HCT116 (cell line): Measurements from ENCODE around the gene CTNND2. TPM values are rescaled to one million over a fixed set of nuclear protein-coding genes. Genes with fewer than 3 reads are reported as not detected.

Experiments
- ATAC-seq: fragments of 200-7000 bp; cut with Tn5 transposase; 2 replicates; pipeline ENCODE4 v1.9.1; 2020; ENCODE audit warnings: mild to moderate bottlenecking, moderate library complexity
- BruUV-seq: library from RNA; stranded (reverse); fragments of 400-500 nt; replicated peaks from 2 replicates; lab custom pipeline; 2021; lab: Mats Ljungman, UMichigan
- CTCF ChIA-PET: fragments of 300-600 bp; sonication (Branson Sonifier 250); formaldehyde crosslinking; loops from one replicate; lab custom pipeline; 2021; ENCODE audit warnings: antibody characterized with exemption; lab: Charles Lee
- POLR2A ChIA-PET: fragments of 300-600, 350-600 bp; sonication (Branson Sonifier 250); formaldehyde crosslinking; loops from one replicate; lab custom pipeline; 2021; ENCODE audit warnings: antibody characterized with exemption; lab: Charles Lee
- RAD21 ChIA-PET, 2 experiments: fragments of 300-600 bp; sonication (Branson Sonifier 250); formaldehyde crosslinking; loops; one replicate each; lab custom pipeline; 2023; ENCODE audit warnings: low total read pairs in 2 of 2; ENCODE audit not compliant: uncharacterized antibody in 2 of 2, unreplicated experiment in 2 of 2, low non-redundant PET in 1 of 2; lab: Charles Lee
- DNase-seq: peaks from one replicate; pipeline ENCODE4 v3.0.0-alpha.2; 2010; ENCODE audit warnings: low read depth, low spot score
- H2AFZ ChIP-seq: fragments of 200-600 bp; shearing (Covaris generic), sonication (generic); 2 replicates; pipeline ENCODE4 v1.6.1; 2017; ENCODE audit warnings: low read depth, mixed run types, mixed read lengths, antibody characterized with exemption, low read length; ENCODE audit not compliant: poor library complexity, severe bottlenecking
- H3K27ac ChIP-seq: 2 replicates; pipeline ENCODE4 v1.5.1; 2012; ENCODE audit warnings: low read depth, low read length
- H3K27me3 ChIP-seq: fragments of 200-600 bp; sonication (generic); 2 replicates; pipeline ENCODE4 v1.6.1; 2016; ENCODE audit warnings: mixed run types, low read length, mixed read lengths; ENCODE audit not compliant: insufficient read depth
- H3K36me3 ChIP-seq, 2 experiments: fragments of 200-500 bp in 1 of 2; fragments of 200-600 bp in 1 of 2; sonication (Bioruptor generic) in 1 of 2; sonication (generic) in 1 of 2; 2 replicates each; pipeline versions ENCODE4 v1.5.1 to v1.6.1; 2014 to 2016; ENCODE audit warnings: low read length in 2 of 2, inconsistent platforms in 1 of 2, mixed read lengths in 1 of 2, mixed run types in 1 of 2; ENCODE audit not compliant: insufficient read depth in 2 of 2, control insufficient read depth in 1 of 2
- H3K4me1 ChIP-seq, 2 experiments: fragments of 200-600 bp in 1 of 2; sonication (generic) in 1 of 2; 2 replicates each; pipeline versions ENCODE4 v1.5.1 to v1.6.1; 2012 to 2017; ENCODE audit warnings: low read length in 2 of 2, inconsistent platforms in 1 of 2, mild to moderate bottlenecking in 1 of 2, mixed read lengths in 1 of 2, mixed run types in 1 of 2, moderate library complexity in 1 of 2; ENCODE audit not compliant: insufficient read depth in 2 of 2, control insufficient read depth in 1 of 2
- H3K4me2 ChIP-seq: fragments of 200-600 bp; sonication (generic); 2 replicates; pipeline ENCODE4 v1.6.1; 2017; ENCODE audit warnings: mixed run types, low read length, mixed read lengths
- H3K4me3 ChIP-seq, 2 experiments: fragments of 200-600 bp in 1 of 2; sonication (generic) in 1 of 2; replicated peaks in 1 of 2; 2 replicates each; pipeline ENCODE4 v1.5.1; 2011 to 2016; ENCODE audit warnings: low read length in 2 of 2, control low read depth in 1 of 2, low read depth in 1 of 2, mild to moderate bottlenecking in 1 of 2, mixed read lengths in 1 of 2, mixed run types in 1 of 2
- H3K79me2 ChIP-seq: fragments of 200-600 bp; sonication (generic); 2 replicates; pipeline ENCODE4 v1.6.1; 2017; ENCODE audit warnings: mild to moderate bottlenecking, mixed run types, low read length, moderate library complexity, mixed read lengths; ENCODE audit not compliant: insufficient read depth
- H3K9ac ChIP-seq: fragments of 200-600 bp; sonication (generic); 2 replicates; pipeline ENCODE4 v1.6.1; 2016; ENCODE audit warnings: low read length, mixed read lengths
- H3K9me2 ChIP-seq: fragments of 200-600 bp; sonication (generic), shearing (Covaris generic); 2 replicates; pipeline ENCODE4 v1.6.1; 2017; ENCODE audit warnings: mixed run types, mild to moderate bottlenecking, moderate library complexity; ENCODE audit not compliant: insufficient read depth
- H3K9me3 ChIP-seq, 2 experiments: fragments of 200-500 bp in 1 of 2; fragments of 200-600 bp in 1 of 2; sonication (Bioruptor generic) in 1 of 2; sonication (generic) in 1 of 2; 2 replicates each; pipeline ENCODE4 v1.6.1; 2014 to 2017; ENCODE audit warnings: low read length in 2 of 2, mixed read lengths in 2 of 2, inconsistent platforms in 1 of 2, low read depth in 1 of 2, mild to moderate bottlenecking in 1 of 2, mixed run types in 1 of 2, moderate library complexity in 1 of 2; ENCODE audit not compliant: control insufficient read depth in 1 of 2, insufficient read depth in 1 of 2
- H4K20me1 ChIP-seq: fragments of 200-600 bp; sonication (generic), shearing (Covaris generic); 2 replicates; pipeline ENCODE4 v1.6.1; 2017; ENCODE audit warnings: mixed run types, mild to moderate bottlenecking, moderate library complexity; ENCODE audit not compliant: insufficient read depth
- CTCF ChIP-seq, 3 experiments: fragments of 200-600 bp in 1 of 3; sonication (generic) in 1 of 3; IDR thresholded peaks in 2 of 3; conservative IDR thresholded peaks in 1 of 3; 2 replicates each; pipeline ENCODE4 v1.5.1; 2012 to 2017; ENCODE audit warnings: low read depth in 2 of 3, low read length in 2 of 3, antibody characterized with exemption in 1 of 3, borderline replicate concordance in 1 of 3, control low read depth in 1 of 3, mild to moderate bottlenecking in 1 of 3, mixed read lengths in 1 of 3, mixed run types in 1 of 3, moderate library complexity in 1 of 3; ENCODE audit not compliant: insufficient read depth in 1 of 3
- EGR1 ChIP-seq: IDR thresholded peaks from 2 replicates; pipeline ENCODE4 v1.6.1; 2012; ENCODE audit warnings: low read depth
- ELF1 ChIP-seq: IDR thresholded peaks from 2 replicates; pipeline ENCODE4 v1.6.1; 2012; ENCODE audit warnings: low read depth, borderline replicate concordance
- EZH2 ChIP-seq: fragments of 200-600 bp; sonication (generic); IDR thresholded peaks from 2 replicates; pipeline ENCODE4 v1.6.1; 2017; ENCODE audit warnings: antibody characterized with exemption, mixed run types
- EZH2phosphoT487 ChIP-seq: fragments of 200-600 bp; IDR thresholded peaks from 2 replicates; pipeline ENCODE4 v1.6.1; 2018; ENCODE audit warnings: antibody characterized with exemption, borderline replicate concordance
- JUND ChIP-seq: IDR thresholded peaks from 2 replicates; pipeline ENCODE4 v1.6.1; 2012
- POLR2A ChIP-seq: IDR thresholded peaks from 2 replicates; pipeline ENCODE4 v1.7.0; 2011; ENCODE audit warnings: borderline replicate concordance; ENCODE audit not compliant: insufficient read depth, insufficient read length; ENCODE audit errors: extremely low read depth
- POLR2AphosphoS5 ChIP-seq: IDR thresholded peaks from 2 replicates; pipeline ENCODE4 v1.6.1; 2011; ENCODE audit warnings: mild to moderate bottlenecking, low read depth, low read length, moderate library complexity
- RAD21 ChIP-seq: IDR thresholded peaks from 2 replicates; pipeline ENCODE4 v1.6.1; 2012; ENCODE audit warnings: low read depth, mild to moderate bottlenecking
- REST ChIP-seq: IDR thresholded peaks from 2 replicates; pipeline ENCODE4 v1.6.1; 2012; ENCODE audit warnings: low read depth
- SIN3A ChIP-seq: IDR thresholded peaks from 2 replicates; pipeline ENCODE4 v1.6.1; 2012; ENCODE audit warnings: low read depth
- SP1 ChIP-seq: IDR thresholded peaks from 2 replicates; pipeline ENCODE4 v1.6.1; 2012; ENCODE audit warnings: low read depth
- SRF ChIP-seq: IDR thresholded peaks from 2 replicates; pipeline ENCODE4 v1.6.1; 2012; ENCODE audit warnings: low read depth
- TCF7L2 ChIP-seq: IDR thresholded peaks from 2 replicates; pipeline ENCODE4 v1.7.0; 2011; ENCODE audit warnings: borderline replicate concordance, inconsistent platforms; ENCODE audit not compliant: insufficient read depth, insufficient read length; ENCODE audit errors: extremely low read depth
- YY1 ChIP-seq: IDR thresholded peaks from 2 replicates; pipeline ENCODE4 v1.6.1; 2011; ENCODE audit warnings: low read length, low read depth, moderate library complexity, mild to moderate bottlenecking; ENCODE audit not compliant: insufficient replicate concordance; ENCODE audit errors: extremely low read depth
- ZNF274 ChIP-seq: fragments of 200-500 bp; sonication (Bioruptor generic); IDR thresholded peaks from 2 replicates; pipeline ENCODE4 v1.6.1; 2014; ENCODE audit warnings: mild to moderate bottlenecking, low read depth, low read length, inconsistent platforms
- intact Hi-C: fragments of 100-400 bp; cut with micrococcal nuclease; formaldehyde crosslinking; loops from 2 replicates; pipeline ENCODE4 v1.10.0; 2022
- total RNA-seq: library from RNA; stranded (reverse); gene quantifications from one replicate; pipeline ENCODE4 v1.2.1, GENCODE V29; 2021; ENCODE audit not compliant: unreplicated experiment
- TF ChIP-seq, protein P1 (sequence below): IDR thresholded peaks from 2 replicates; pipeline ENCODE4 v1.6.1; 2012
- TF ChIP-seq, protein P2 (sequence below): IDR thresholded peaks from 2 replicates; pipeline ENCODE4 v1.6.1; 2011; ENCODE audit warnings: mild to moderate bottlenecking, low read length, moderate library complexity; ENCODE audit not compliant: insufficient replicate concordance; ENCODE audit errors: extremely low read depth

The CTNND2 gene
- total RNA-seq, 1 experiment from 2014 or later, result not detected

- TF ChIP-seq REST (no peak), RAD21 (no peak), POLR2A (no peak), SP1 (no peak), EGR1 (no peak), CTCF (IDR thresholded peaks at IDR 0.05 in 2 of 3, conservative IDR thresholded peaks at IDR 0.05 in 1 of 3; ENCODE audit: borderline replicate concordance in 1 of 3, insufficient read depth in 1 of 3, low read depth in 2 of 3, low read length in 2 of 3) (no peak), SIN3A (no peak), SRF (no peak)
Observed at GRCh38 chr5:11793396-11793795, 110.8 kb downstream of the CTNND2 start (continued).

DNA sequence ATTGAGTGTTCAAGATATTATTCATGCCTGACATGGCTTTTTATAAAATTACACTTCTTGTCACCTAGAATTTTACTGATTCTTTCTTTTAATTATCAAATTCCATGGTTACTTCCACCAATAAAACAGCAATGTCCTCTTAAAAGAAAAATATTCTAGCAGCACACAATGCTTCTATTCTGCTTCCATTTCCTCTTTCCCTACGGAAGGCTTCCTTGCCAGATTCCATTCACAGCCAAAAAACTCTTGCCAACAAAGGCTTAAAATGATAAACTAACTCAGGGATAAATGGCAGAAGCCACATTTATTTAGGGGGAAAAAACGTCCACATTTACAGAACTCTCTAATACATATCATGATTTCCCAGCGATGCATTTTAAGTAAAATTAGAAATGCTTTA lies 111.6 kb downstream of the CTNND2 start:
- H3K27me3 ChIP-seq, result no peaks in the 10 kb centered on the region
- no peak overlapping the region for H3K9ac ChIP-seq
- H3K4me1 ChIP-seq, result no peaks in the 10 kb centered on the region
- H2AFZ ChIP-seq, result no peak overlapping the region
- intact Hi-C loops, result no loop called here
- ChIA-PET CTCF (no interaction called here), POLR2A (no interaction called here), RAD21 (no interaction called here)
- BruUV-seq, result no TSS peak
- no peaks in the 10 kb centered on the region for H3K9me2 ChIP-seq
- peaks cover 15 to 19% of the 10 kb centered on the region in 2 experiments; a peak in 2 of 4 replicates for H3K9me3 ChIP-seq
- DNase-seq (no peak), ATAC-seq (no peak)
- no peak overlapping the region for H3K27ac ChIP-seq
- TF ChIP-seq EZH2phosphoT487 (no peak), YY1 (no peak), TCF7L2 (no peak), ELF1 (no peak), POLR2AphosphoS5 (no peak), ZNF274 (no peak), JUND (no peak), EZH2 (no peak)
- TF ChIP-seq, protein P1, sequence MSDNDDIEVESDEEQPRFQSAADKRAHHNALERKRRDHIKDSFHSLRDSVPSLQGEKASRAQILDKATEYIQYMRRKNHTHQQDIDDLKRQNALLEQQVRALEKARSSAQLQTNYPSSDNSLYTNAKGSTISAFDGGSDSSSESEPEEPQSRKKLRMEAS, result no peak
- TF ChIP-seq, protein P2, sequence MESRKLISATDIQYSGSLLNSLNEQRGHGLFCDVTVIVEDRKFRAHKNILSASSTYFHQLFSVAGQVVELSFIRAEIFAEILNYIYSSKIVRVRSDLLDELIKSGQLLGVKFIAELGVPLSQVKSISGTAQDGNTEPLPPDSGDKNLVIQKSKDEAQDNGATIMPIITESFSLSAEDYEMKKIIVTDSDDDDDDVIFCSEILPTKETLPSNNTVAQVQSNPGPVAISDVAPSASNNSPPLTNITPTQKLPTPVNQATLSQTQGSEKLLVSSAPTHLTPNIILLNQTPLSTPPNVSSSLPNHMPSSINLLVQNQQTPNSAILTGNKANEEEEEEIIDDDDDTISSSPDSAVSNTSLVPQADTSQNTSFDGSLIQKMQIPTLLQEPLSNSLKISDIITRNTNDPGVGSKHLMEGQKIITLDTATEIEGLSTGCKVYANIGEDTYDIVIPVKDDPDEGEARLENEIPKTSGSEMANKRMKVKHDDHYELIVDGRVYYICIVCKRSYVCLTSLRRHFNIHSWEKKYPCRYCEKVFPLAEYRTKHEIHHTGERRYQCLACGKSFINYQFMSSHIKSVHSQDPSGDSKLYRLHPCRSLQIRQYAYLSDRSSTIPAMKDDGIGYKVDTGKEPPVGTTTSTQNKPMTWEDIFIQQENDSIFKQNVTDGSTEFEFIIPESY, result no peak
- no peaks in the 10 kb centered on the region for H3K36me3 ChIP-seq
- no peaks in the 10 kb centered on the region for H4K20me1 ChIP-seq
- H3K79me2 ChIP-seq, result no peaks in the 10 kb centered on the region
- H3K4me3 ChIP-seq, result no peak overlapping the region
- H3K4me2 ChIP-seq, result no peak overlapping the region
